Upper lobe of left lung (tissue), 4 donors: ENCODE results near the gene ZNF524.

Source experiments
- POLR2A ChIP-seq, 4 donors: fragments of 450-650 bp; IDR thresholded peaks; one replicate each; pipeline ENCODE4 v1.5.1; 2016 to 2017; ENCODE audit warnings: antibody characterized with exemption in 4 of 4, mild to moderate bottlenecking in 2 of 4
- TF ChIP-seq, protein P1 (sequence below), 6 experiments: fragments of 450-650 bp in 4 of 6; fragments of 200-600 bp in 2 of 6; sonication (generic) in 2 of 6; IDR thresholded peaks; one replicate each; pipeline ENCODE4 v1.5.1; 2016 to 2019; ENCODE audit warnings: antibody characterized with exemption in 6 of 6

DNA sequence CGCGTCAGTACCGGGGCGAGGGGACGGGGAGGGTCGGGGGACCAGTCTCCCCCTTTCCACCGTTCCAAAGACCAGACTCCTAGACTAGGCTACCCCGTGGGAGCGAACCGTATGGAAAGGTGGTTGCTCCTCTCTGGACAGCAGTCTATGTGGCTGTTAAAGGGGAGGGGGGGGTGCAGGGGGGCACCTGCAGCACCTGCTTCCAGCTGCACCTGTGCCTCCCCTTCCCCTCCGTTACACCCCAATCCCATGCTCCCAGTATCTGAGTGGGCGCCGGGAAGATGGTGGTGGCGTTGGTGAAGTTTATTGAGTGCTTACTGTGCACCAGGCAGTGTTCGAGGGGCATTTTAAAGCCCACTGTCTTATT is 557 bp downstream of the ZNF524 start:
- TF ChIP-seq, protein P1, sequence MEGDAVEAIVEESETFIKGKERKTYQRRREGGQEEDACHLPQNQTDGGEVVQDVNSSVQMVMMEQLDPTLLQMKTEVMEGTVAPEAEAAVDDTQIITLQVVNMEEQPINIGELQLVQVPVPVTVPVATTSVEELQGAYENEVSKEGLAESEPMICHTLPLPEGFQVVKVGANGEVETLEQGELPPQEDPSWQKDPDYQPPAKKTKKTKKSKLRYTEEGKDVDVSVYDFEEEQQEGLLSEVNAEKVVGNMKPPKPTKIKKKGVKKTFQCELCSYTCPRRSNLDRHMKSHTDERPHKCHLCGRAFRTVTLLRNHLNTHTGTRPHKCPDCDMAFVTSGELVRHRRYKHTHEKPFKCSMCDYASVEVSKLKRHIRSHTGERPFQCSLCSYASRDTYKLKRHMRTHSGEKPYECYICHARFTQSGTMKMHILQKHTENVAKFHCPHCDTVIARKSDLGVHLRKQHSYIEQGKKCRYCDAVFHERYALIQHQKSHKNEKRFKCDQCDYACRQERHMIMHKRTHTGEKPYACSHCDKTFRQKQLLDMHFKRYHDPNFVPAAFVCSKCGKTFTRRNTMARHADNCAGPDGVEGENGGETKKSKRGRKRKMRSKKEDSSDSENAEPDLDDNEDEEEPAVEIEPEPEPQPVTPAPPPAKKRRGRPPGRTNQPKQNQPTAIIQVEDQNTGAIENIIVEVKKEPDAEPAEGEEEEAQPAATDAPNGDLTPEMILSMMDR (IDR thresholded peaks at IDR 0.05) = no peak
- TF ChIP-seq POLR2A (IDR thresholded peaks at IDR 0.05) = no peak
